ENCODE results near the gene OTOG.
A peak's percentile ranks its signal among the peaks of the same experiment; 100 is the strongest.

OTOG gene

GRCh38 chr11:17572791-17573460 is 25.9 kb downstream of the OTOG start:
- H3K9me3 Mint-ChIP-seq = no peaks in the 10 kb centered on the region
- peaks cover 26% of the 10 kb centered on the region for H3K27me3 Mint-ChIP-seq (ENCODE audit: low read depth, poor library complexity)
- no peak overlapping the region for H3K4me3 Mint-ChIP-seq
- H3K4me1 Mint-ChIP-seq = peaks cover 6% of the 10 kb centered on the region
- no peak for DNase-seq
- TF ChIP-seq CTCF (IDR thresholded peaks at IDR 0.05) = no peak
- no peak overlapping the region for H3K27ac Mint-ChIP-seq
- peaks cover 7% of the 10 kb centered on the region for H3K36me3 Mint-ChIP-seq (ENCODE audit: low read depth)

GRCh38 chr11:17573526-17573925 is 26.5 kb downstream of the OTOG start:
- H3K36me3 Mint-ChIP-seq (ENCODE audit: low read depth) = peaks cover 5% of the 10 kb centered on the region
- H3K9me3 Mint-ChIP-seq = no peaks in the 10 kb centered on the region
- peaks cover 23% of the 10 kb centered on the region for H3K27me3 Mint-ChIP-seq (ENCODE audit: low read depth, poor library complexity)
- H3K4me1 Mint-ChIP-seq = peaks cover 6% of the 10 kb centered on the region
- TF ChIP-seq CTCF (IDR thresholded peaks at IDR 0.05) = no peak
- H3K27ac Mint-ChIP-seq = no peak overlapping the region
- DNase-seq = no peak
- no peak overlapping the region for H3K4me3 Mint-ChIP-seq

GRCh38 chr11:17574141-17575091 is 27.4 kb downstream of the OTOG start:
- DNase-seq = no peak
- Mint-ChIP-seq H3K9me3 (no peaks in the 10 kb centered on the region), H3K4me1 (peaks cover 6% of the 10 kb centered on the region), H3K36me3 (ENCODE audit: low read depth) (no peaks in the 10 kb centered on the region), H3K27ac (peak overlapping the region; percentile 41), H3K27me3 (ENCODE audit: low read depth, poor library complexity) (peaks cover 24% of the 10 kb centered on the region), H3K4me3 (no peak overlapping the region)
- TF ChIP-seq CTCF (IDR thresholded peaks at IDR 0.05) = no peak

- no peak for DNase-seq
- TF ChIP-seq CTCF (IDR thresholded peaks at IDR 0.05) = no peak
- H3K4me3 Mint-ChIP-seq = no peak overlapping the region
- peaks cover 6% of the 10 kb centered on the region for H3K4me1 Mint-ChIP-seq
- no peak overlapping the region for H3K27ac Mint-ChIP-seq
- no peaks in the 10 kb centered on the region for H3K36me3 Mint-ChIP-seq (ENCODE audit: low read depth)
- H3K9me3 Mint-ChIP-seq = no peaks in the 10 kb centered on the region
- peaks cover 27% of the 10 kb centered on the region for H3K27me3 Mint-ChIP-seq (ENCODE audit: low read depth, poor library complexity)
These were observed 28.7 kb downstream of the OTOG start for GRCh38 chr11:17575431-17576425.

GRCh38 chr11:17578296-17578695 is 31.2 kb downstream of the OTOG start:
- Mint-ChIP-seq H3K36me3 (ENCODE audit: low read depth) (no peaks in the 10 kb centered on the region), H3K27me3 (ENCODE audit: low read depth, poor library complexity) (peaks cover 15% of the 10 kb centered on the region), H3K4me3 (no peak overlapping the region), H3K9me3 (peaks cover 7% of the 10 kb centered on the region), H3K27ac (no peak overlapping the region), H3K4me1 (peaks cover 6% of the 10 kb centered on the region)
- no peak for DNase-seq
- no peak for TF ChIP-seq CTCF (IDR thresholded peaks at IDR 0.05)

Measured in nephron progenitor cell (in vitro differentiated cells).